ENCODE results near the gene OCA2.

Gene OCA2

GRCh38 chr15:28103831-28104230 lies 4.7 kb upstream of the OCA2 start:
- DNase-seq, result peak; percentile 22

GRCh38 chr15:28101983-28102441 lies 2.9 kb upstream of the OCA2 start:
- DNase-seq, result peak; percentile 39

GRCh38 chr15:28101201-28101600 lies 2.1 kb upstream of the OCA2 start:
- no peak for DNase-seq

GRCh38 chr15:28100516-28101195 lies 1.5 kb upstream of the OCA2 start:
- no peak for DNase-seq

- DNase-seq, result no peak
Measured at GRCh38 chr15:28099555-28100140, 533 bp upstream of the OCA2 start.

GRCh38 chr15:28098360-28098765 lies 752 bp downstream of the OCA2 start:
- DNase-seq, result no peak

GRCh38 chr15:28097656-28098359 lies 1.3 kb downstream of the OCA2 start:
- DNase-seq, result no peak

- peak; percentile 66 for DNase-seq
Measured at GRCh38 chr15:28096670-28097431, 2.3 kb downstream of the OCA2 start.

- no peak for DNase-seq
Measured at GRCh38 chr15:28096411-28096669, 2.8 kb downstream of the OCA2 start.

- DNase-seq, result peak; percentile 69
Measured at GRCh38 chr15:28094732-28095521, 4.2 kb downstream of the OCA2 start.

- DNase-seq, result no peak
Measured at GRCh38 chr15:28093752-28094535, 5.2 kb downstream of the OCA2 start.

- DNase-seq, result no peak
Measured at GRCh38 chr15:28091313-28091712, 7.8 kb downstream of the OCA2 start.

GRCh38 chr15:28086175-28086703 lies 12.9 kb downstream of the OCA2 start:
- DNase-seq, result peak; percentile 81

- DNase-seq, result no peak
Measured at GRCh38 chr15:28085489-28086174, 13.5 kb downstream of the OCA2 start.

- DNase-seq, result no peak
Measured at GRCh38 chr15:28084547-28084946, 14.6 kb downstream of the OCA2 start.

- DNase-seq, result no peak
Measured at GRCh38 chr15:28082891-28083684, 16.0 kb downstream of the OCA2 start.

GRCh38 chr15:28081594-28081993 lies 17.5 kb downstream of the OCA2 start:
- no peak for DNase-seq

- no peak for DNase-seq
Measured at GRCh38 chr15:28080386-28080785, 18.7 kb downstream of the OCA2 start.

- DNase-seq, result no peak
Measured at GRCh38 chr15:28079313-28079969, 19.7 kb downstream of the OCA2 start.

Data from islet precursor cell (in vitro differentiated cells).